Endodermal cell (in vitro differentiated cells): ENCODE measurements around the gene MCEE. TPM values are rescaled to one million over a fixed set of nuclear protein-coding genes. Genes with fewer than 3 reads are reported as not detected.

Source experiments
- DNase-seq: peaks from one replicate; pipeline ENCODE4 v3.0.0-alpha.2; 2017
- H3K27ac ChIP-seq: 2 replicates; pipeline ENCODE4 v1.5.1; 2013; ENCODE audit warnings: mild to moderate bottlenecking, low read depth, low read length, moderate library complexity
- H3K27me3 ChIP-seq: 2 replicates; pipeline ENCODE4 v1.6.1; 2013; ENCODE audit warnings: mild to moderate bottlenecking, low read length, moderate library complexity; ENCODE audit not compliant: insufficient read depth, control insufficient read depth, poor library complexity, severe bottlenecking
- H3K36me3 ChIP-seq: 2 replicates; pipeline ENCODE4 v1.7.0; 2013; ENCODE audit warnings: mild to moderate bottlenecking, low read length, moderate library complexity; ENCODE audit not compliant: control insufficient read depth, insufficient read depth
- H3K4me1 ChIP-seq: one replicate; pipeline ENCODE4 v1.7.0; 2013; ENCODE audit warnings: low read length; ENCODE audit not compliant: control insufficient read depth, insufficient read depth
- H3K4me3 ChIP-seq: 2 replicates; pipeline ENCODE4 v1.5.1; 2013; ENCODE audit warnings: mild to moderate bottlenecking, low read length, moderate library complexity
- H3K9ac ChIP-seq: 2 replicates; pipeline ENCODE4 v1.6.1; 2013; ENCODE audit warnings: mild to moderate bottlenecking, low read length, moderate library complexity; ENCODE audit not compliant: poor library complexity, severe bottlenecking; ENCODE audit errors: extremely low read depth
- H3K9me3 ChIP-seq: 2 replicates; pipeline ENCODE4 v1.6.1; 2013; ENCODE audit warnings: mild to moderate bottlenecking, low read length, moderate library complexity; ENCODE audit not compliant: control insufficient read depth
- H3K27ac Mint-ChIP-seq: 2 replicates; pipeline ENCODE4 v1.8.0; 2020; ENCODE audit warnings: mixed read lengths
- H3K27me3 Mint-ChIP-seq: 2 replicates; pipeline ENCODE4 v1.8.0; 2021; ENCODE audit warnings: mild to moderate bottlenecking, mixed read lengths; ENCODE audit not compliant: insufficient read depth
- H3K36me3 Mint-ChIP-seq: 2 replicates; pipeline ENCODE4 v1.8.0; 2020; ENCODE audit warnings: low read depth, mixed read lengths
- H3K4me1 Mint-ChIP-seq: 2 replicates; pipeline ENCODE4 v1.8.0; 2020; ENCODE audit warnings: mixed read lengths
- H3K4me3 Mint-ChIP-seq: 2 replicates; pipeline ENCODE4 v1.8.0; 2020; ENCODE audit warnings: mild to moderate bottlenecking, moderate library complexity, mixed read lengths
- H3K9me3 Mint-ChIP-seq: 2 replicates; pipeline ENCODE4 v1.8.0; 2020; ENCODE audit warnings: mild to moderate bottlenecking, mixed read lengths
- CTCF ChIP-seq: fragments of 200-600 bp; sonication (generic); conservative IDR thresholded peaks from 2 replicates; pipeline ENCODE4 v1.5.0; 2021; ENCODE audit warnings: antibody characterized with exemption, mild to moderate bottlenecking
- WGBS, 2 experiments: methylation state at CpG; one replicate each; pipeline versions ENCODE4 v1.1.5 to v1.1.7; 2013; ENCODE audit warnings: missing lambda C conversion rate in 2 of 2, mixed read lengths in 1 of 2; ENCODE audit not compliant: insufficient coverage in 1 of 2, insufficient read length in 1 of 2; 5-methylcytosine and 5-hydroxymethylcytosine counted together
- total RNA-seq, 2 donors: library from RNA; stranded (reverse); fragmentation: NEBNext Ultra II Directional in 1 of 2; extraction: Animal tissue kit (Norgen Biotek cat#: 25700) in 1 of 2; gene quantifications; 2 replicates in 1 of 2; 3 replicates in 1 of 2; pipeline ENCODE4 v1.2.1, GENCODE V29; 2021

The MCEE gene
- total RNA-seq, 2 donors from 2014 or later = 10.9 to 17.6 TPM

DNA sequence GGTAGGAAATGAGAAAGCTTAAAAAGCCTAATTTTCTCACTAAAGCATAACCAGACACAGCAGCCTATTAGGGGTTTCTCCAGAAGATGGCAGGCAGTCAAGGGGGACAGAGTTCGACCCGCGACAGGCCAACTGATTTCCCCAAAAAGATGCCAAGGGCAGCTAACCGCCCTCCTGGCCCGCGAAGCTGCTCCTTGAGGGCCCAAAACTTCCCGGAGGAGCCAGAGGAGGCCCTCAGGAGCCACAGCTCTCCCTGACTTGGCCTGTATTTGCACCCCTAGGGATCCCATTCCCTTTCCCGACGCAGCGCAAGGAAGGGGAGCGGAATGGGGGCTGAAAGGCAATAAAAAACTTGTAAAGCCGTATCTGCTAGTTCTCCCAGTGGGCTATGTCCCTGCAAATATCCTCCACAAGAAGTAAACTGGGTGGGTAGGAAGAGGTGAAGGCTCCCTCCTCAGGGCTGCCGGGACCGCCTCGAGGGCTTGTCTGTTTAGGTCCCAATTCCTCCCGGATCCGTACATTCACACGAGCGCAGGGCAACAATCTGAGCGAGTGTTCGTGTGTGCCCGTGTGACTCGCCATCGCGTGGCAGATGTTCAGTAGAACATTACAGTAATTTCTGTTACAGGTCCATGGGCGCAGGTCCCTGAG, 62.3 kb downstream of the MCEE start:
- no peak for TF ChIP-seq CTCF
- no peaks in the 10 kb centered on the region for H3K9me3 Mint-ChIP-seq
- DNase-seq = no peak
- H3K27ac ChIP-seq = peak overlapping the region; percentile 25
- peaks cover 7% of the 10 kb centered on the region for H3K4me1 ChIP-seq
- H3K4me3 ChIP-seq = peak overlapping the region; percentile 99
- H3K27ac Mint-ChIP-seq = peak overlapping the region; percentile 98
- peaks cover 6% of the 10 kb centered on the region for H3K27me3 ChIP-seq
- no peaks in the 10 kb centered on the region for H3K27me3 Mint-ChIP-seq
- peak overlapping the region; percentile 63 for H3K9ac ChIP-seq
- 3 to 11% methylated on average over 18 to 26 of the region's 26 CpGs for WGBS, 2 experiments
- H3K4me3 Mint-ChIP-seq = peak overlapping the region; percentile 87
- peaks cover 24% of the 10 kb centered on the region for H3K36me3 ChIP-seq
- H3K36me3 Mint-ChIP-seq = peaks cover 4% of the 10 kb centered on the region
- H3K4me1 Mint-ChIP-seq = peaks cover 20% of the 10 kb centered on the region
- no peaks in the 10 kb centered on the region for H3K9me3 ChIP-seq

GRCh38 chr2:71066856-71067255, 63.2 kb downstream of the MCEE start:
- H3K36me3 Mint-ChIP-seq = peaks cover 3% of the 10 kb centered on the region
- Histone ChIP-seq H3K27me3 (peaks cover 10% of the 10 kb centered on the region), H3K4me1 (peaks cover 7% of the 10 kb centered on the region), H3K9me3 (no peaks in the 10 kb centered on the region), H3K27ac (no peak overlapping the region), H3K9ac (no peak overlapping the region), H3K4me3 (peak overlapping the region; percentile 36), H3K36me3 (peaks cover 15% of the 10 kb centered on the region)
- H3K4me1 Mint-ChIP-seq = peaks cover 20% of the 10 kb centered on the region
- no peaks in the 10 kb centered on the region for H3K27me3 Mint-ChIP-seq
- H3K9me3 Mint-ChIP-seq = no peaks in the 10 kb centered on the region
- H3K4me3 Mint-ChIP-seq = no peak overlapping the region
- no peak for DNase-seq
- H3K27ac Mint-ChIP-seq = no peak overlapping the region
- no peak for TF ChIP-seq CTCF
- WGBS, 2 experiments = 92 to 97% methylated on average over 3 of the region's 3 CpGs

GRCh38 chr2:71064754-71065621, 65.0 kb downstream of the MCEE start:
- Histone ChIP-seq H3K4me1 (peaks cover 7% of the 10 kb centered on the region), H3K4me3 (peak overlapping the region; percentile 24), H3K9ac (no peak overlapping the region), H3K9me3 (no peaks in the 10 kb centered on the region), H3K27ac (no peak overlapping the region), H3K36me3 (no peaks in the 10 kb centered on the region), H3K27me3 (peaks cover 10% of the 10 kb centered on the region)
- Mint-ChIP-seq H3K9me3 (no peaks in the 10 kb centered on the region), H3K4me3 (no peak overlapping the region), H3K27me3 (peaks cover under 1% of the 10 kb centered on the region), H3K36me3 (no peaks in the 10 kb centered on the region), H3K27ac (no peak overlapping the region), H3K4me1 (peaks cover 15% of the 10 kb centered on the region)
- WGBS, 2 experiments = 82 to 91% methylated on average over 6 to 7 of the region's 7 CpGs
- no peak for DNase-seq
- TF ChIP-seq CTCF = no peak
